Dermis microvascular lymphatic vessel endothelial cell (primary cell): Measurements from ENCODE around the gene RAD54L. TPM values are rescaled to one million over a fixed set of nuclear protein-coding genes. Genes with fewer than 3 reads are reported as not detected.

Experiments
- DNase-seq, 2 donors: peaks; one replicate each; pipeline versions ENCODE4 v3.0.0 to v3.0.0-alpha.2; 2010; ENCODE audit warnings: low read depth in 2 of 2
- total RNA-seq: library from RNA; depleted of rRNA; stranded (reverse); fragments of >200 nt; gene quantifications from 2 replicates; pipeline ENCODE4 v1.2.1, GENCODE V29; 2014

The RAD54L gene
- total RNA-seq, 1 donor from 2014 or later = 3.0 TPM

- DNase-seq = no peak
Measured at GRCh38 chr1:46284597-46285564, 37.3 kb downstream of the RAD54L start.

DNA sequence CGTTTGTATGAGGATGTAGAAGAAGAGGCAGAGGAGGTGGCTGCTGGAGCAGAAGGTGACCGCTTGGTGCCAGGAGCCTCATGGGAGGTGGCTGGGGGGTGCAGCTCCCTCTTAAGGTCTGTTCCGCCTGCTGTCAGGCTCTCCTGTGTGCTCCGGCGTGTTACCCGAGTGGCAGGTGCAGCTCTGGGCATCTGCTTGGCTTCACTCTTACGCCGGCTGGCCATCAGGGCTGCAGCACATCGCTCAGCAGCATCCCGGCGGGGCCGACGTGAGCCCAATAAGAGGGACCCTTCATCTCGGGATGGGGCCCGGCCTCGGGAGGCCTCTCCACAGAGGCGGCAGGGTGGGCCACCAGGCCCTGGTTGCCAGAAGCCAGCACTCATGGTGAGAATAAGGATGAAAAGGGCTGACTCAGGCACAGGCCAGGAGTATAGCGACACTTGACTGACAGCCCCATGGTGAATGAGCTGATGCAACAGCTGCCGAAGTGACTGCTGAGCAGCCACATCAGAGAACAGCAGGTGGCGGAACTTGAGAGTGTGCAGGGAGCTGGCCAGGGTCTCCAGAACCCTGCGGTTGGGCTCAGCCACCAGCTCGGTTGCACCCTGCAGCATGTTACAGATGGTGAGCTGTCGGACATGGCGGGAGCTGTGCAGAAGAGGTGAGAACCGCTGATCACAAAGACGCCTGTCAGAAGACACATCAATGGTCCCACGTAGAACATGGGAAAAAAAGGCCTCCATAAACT is 38.3 kb downstream of the RAD54L start:
- no peak for DNase-seq

- peak in 1 of 2 donors; percentile 28 for DNase-seq
Measured at GRCh38 chr1:46288485-46289133, 41.0 kb downstream of the RAD54L start.

DNA sequence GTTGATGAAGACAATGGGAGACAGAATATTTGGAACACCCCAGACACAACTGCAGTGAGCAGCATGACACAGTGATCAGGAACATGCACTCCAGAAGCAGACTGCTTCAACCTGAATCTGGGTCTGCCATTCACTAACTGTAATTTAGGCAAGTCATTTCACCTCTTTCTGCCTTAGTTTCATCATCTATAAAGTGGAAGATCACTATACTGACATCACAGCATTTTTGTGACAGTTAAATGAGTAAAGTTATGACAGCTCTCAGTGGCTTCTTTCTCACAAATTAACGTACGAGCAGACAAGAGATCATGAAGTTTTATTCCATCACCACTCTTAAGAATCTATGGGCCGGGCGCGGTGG is 41.6 kb downstream of the RAD54L start:
- DNase-seq = no peak

GRCh38 chr1:46289976-46290375 is 42.4 kb downstream of the RAD54L start:
- no peak for DNase-seq

DNA sequence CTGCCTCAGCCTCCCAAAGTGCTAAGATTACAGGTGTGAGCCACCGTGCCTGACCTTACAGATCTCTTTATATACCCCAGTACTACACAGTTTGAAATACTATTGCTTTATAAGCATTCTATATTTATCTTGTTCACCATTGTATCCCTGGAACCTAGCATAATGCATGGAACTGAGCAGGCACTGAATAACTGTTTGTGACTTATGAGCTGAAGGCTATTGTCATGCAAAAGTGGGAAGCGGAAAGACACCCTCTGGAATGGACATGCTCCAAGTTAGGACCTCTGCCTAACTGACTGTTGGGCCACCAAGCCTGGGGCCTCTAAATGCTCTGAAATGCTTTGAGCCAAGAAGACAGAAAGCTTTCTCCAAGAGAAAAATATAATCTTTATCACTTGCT is 47.7 kb downstream of the RAD54L start:
- DNase-seq = no peak

- no peak for DNase-seq
Measured at GRCh38 chr1:46298387-46298786, 50.8 kb downstream of the RAD54L start.

DNA sequence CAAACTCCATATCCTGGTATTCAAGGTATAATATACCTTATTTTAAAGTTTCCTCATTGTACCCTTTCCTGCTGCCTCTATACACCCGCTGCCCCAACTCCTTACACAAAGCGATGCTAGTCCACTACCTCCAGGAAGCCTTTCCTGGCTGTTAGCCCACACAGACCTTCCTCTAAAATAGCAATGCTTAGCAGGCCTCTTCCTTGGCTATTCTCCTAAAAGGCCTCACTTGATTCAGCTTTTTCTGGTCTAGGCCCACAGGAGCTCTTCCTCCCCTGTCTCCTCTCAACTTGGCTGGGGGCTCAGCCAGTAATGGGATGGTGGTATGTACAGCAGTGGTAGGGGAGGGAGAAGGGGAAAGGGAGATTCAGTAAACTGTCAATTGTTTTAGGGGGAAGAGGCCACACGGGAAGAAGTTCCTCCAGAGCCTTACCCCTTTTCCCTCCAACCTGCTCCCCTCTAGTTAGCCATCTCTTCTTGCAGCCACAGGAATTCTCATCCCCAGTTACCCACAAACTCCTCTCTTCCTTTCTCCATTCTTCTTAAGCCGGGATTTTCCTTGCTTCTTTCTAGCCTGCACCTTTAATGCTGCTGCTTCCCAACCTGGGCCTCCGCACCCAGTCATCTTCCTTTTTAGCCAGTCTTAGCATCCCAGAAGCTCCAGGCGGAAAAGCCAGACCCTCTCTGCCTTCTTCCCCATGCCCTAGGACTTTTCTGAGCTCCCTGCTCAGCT is 53.3 kb downstream of the RAD54L start:
- peak in 1 of 2 donors; percentile 45 for DNase-seq

DNA sequence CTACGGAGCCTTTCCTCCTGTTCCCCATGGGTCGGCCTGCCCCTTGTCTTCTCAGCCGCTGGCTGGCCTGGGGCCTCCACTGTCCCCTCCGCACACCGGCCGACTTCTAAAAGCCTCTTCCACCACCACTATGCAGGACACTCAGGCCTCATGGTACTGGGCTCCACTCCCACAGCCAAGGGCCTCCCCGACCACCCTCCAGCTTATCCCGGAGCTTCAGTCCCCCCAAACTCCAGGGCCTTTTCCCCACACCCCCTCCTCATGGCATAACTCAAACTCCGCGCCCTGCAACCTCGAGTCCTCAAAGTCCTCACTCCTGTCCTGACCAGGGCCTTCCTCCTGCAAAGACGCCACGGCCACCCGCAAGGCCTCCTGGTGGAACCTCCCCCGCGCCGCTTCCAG is 53.8 kb downstream of the RAD54L start:
- DNase-seq = no peak

DNA sequence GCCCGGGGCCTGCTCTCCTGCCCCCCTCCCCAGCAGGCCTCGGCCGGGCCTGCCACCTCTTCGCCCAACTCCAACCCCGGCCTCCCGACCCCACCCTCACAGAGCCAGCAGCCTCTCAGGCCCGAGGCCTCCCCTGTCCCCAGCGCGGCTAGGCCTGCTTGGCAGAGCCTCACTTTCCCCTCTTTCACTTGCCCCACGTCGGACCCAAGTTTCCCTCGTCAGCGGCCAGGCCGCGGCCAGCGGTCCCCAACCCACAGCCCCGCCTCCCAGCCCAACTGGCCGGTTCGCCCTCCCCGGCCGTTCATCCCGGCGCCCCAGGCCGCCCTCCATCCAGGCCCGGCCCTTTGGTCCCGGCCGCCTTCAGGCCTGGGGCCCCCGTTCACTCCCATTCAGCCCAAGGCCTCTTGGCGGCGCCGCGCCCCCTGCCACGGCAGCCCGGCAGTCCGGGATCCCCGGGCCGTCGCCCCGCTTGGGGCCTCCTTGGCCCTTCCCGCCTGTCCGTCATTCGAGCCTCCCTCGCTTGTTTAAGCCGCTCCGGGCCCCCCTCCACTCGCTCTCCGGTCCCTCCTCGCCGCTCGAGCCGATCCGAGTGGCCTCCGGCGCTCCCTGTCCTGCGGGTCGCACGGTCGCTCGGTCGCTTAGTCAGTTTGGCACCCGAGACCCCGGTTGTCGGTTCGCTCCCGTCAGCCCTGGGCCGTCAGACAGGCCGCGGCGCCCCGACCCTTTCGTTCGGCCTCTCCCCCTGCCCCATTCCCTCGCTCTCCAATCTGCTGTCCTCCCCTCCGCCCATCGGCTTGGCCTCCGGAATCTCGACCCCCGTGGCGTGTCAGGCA is 54.5 kb downstream of the RAD54L start:
- peak; percentile 12 to 74 for DNase-seq

- DNase-seq = peak in 1 of 2 donors; percentile 52
Measured at GRCh38 chr1:46302641-46303037, 55.1 kb downstream of the RAD54L start.

DNA sequence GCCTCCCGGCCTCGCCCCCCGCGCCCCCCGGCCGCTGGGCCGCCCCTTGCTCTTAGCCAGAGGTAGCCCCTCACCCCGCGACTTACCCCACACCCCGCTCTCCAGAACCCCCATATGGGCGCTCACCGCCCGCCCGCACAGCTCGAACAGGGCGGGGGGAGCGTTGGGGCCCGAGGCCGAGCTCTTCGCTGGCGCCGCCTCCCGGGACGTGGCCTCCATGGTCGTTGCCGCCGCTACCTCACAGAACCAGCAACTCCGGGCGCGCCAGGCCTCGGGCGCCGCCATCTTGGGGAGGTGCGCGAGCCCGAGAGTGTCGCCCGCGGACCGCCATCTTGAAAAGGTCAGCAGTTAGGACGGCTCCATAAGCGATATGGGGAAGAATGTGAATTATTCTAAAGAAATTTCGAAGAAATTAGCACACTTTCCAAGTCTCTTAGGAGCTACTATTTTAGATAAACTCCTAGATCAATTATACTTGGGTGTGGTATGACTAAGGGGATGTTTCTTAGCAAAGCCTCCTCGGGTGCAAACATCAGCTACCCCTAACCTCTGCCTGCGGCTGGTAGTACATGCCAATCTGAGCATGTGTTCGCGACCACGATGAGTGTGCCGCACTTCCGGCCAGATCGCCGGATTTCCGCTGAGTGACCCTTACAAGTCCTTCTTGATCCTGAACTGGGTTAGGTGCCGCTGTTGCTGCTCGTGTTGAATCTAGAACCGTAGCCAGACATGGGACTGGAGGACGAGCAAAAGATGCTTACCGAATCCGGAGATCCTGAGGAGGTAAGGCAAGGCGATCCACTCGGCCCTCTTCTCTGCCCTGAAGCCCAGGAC is 55.7 kb downstream of the RAD54L start, which contains the start of the genes LRRC41 and UQCRH:
Gene LRRC41 (minus strand): TSS at position 579 of the 834 bp plus-strand sequence. CDS start 294 bp downstream, at position 285.
Gene UQCRH (plus strand): TSS at position 661 of the 834 bp plus-strand sequence. CDS start 69 bp downstream, at position 730.
- peak; percentile 95 to 97 for DNase-seq

- DNase-seq = peak in 1 of 2 donors; percentile 20
Measured at GRCh38 chr1:46303872-46304326, 56.3 kb downstream of the RAD54L start.

- DNase-seq = no peak
Measured at GRCh38 chr1:46306159-46306530, 58.6 kb downstream of the RAD54L start.

DNA sequence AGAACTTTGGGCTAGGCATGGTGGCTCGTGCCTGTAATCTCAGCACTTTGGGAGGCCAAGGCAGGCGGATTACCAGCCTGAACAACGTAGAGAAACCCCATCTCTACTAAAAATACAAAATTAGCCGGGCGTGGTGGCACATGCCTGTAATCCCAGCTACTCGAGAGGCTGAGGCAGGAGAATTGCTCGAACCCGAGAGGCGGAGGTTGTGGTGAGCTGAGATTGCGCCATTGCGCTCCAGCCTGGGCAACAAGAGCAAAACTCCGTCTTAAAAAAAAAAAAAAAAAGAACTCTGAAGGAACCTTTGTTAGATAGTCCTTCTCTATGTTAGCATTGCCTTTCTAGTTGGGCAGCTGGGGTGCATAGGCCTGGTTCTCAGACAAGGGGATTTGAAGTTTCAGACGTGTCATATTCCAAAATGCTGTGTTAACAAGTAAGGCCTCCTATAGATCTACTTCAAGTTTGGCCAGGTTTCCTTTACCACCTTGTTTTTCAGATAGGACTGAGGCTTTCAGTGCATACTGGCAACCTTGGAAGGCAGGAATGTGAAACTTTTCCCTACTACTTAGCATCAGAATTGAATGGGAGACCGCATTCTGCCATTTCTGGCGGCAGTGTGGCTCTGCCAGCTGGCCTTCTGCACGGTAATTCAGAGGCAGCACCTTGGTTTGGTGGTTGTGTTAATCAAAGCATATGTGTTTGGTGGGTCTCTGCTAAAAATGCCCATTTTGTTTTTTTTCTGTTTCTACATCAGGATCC is 62.0 kb downstream of the RAD54L start:
- DNase-seq = no peak

- no peak for DNase-seq
Measured at GRCh38 chr1:46310321-46310720, 62.8 kb downstream of the RAD54L start.

DNA sequence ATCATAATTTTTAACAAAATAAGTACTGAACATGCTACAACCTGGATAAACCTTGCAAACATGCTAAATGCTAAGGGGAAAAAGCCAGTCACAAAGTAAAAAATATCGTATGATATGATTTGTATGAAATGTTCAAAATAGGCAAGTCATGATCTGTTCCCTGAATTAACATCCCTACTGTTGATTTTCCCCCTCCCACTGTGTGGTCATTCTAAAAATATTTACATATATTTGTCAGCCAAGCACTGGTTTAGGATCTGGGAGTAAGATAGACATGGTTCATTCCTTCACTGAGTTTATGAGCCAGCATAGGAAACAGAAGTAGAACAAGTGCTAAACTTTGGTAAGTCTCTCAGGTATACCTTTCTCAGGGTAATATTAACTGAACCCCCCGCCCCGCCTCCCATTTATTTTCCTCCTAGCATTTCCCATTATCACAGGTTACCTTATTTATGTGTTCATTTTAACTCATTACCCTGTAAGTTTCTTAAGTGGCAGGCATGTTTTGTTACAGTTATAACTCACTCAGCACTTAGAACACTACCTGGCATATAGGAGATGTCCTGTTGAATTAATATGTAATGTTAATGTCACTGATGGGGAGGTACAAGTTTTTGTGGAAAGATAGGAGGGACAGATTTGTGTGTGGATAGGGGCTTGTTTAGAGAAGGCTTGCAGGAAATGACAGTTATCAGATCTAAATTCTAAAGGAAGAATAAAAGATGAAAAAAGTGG is 68.3 kb downstream of the RAD54L start:
- no peak for DNase-seq

- DNase-seq = no peak
Measured at GRCh38 chr1:46317323-46317722, 69.8 kb downstream of the RAD54L start.
